MM.1S (cell line): ENCODE measurements around the gene CHRNG.

ENCODE experiments used
- CTCF ChIP-seq: fragments of 300-600 bp; sonication (generic); IDR thresholded peaks from 2 replicates; pipeline ENCODE4 v1.5.1; 2016; ENCODE audit warnings: antibody characterized with exemption, low read length, mixed read lengths
- EZH2 ChIP-seq: fragments of 300-600 bp; sonication (generic); optimal IDR thresholded peaks from 2 replicates; pipeline ENCODE3; 2017; ENCODE audit warnings: low read depth, mild to moderate bottlenecking, antibody characterized with exemption, low read length, mixed read lengths
- EZH2phosphoT487 ChIP-seq: fragments of 300-600 bp; sonication (generic); IDR thresholded peaks from 2 replicates; pipeline ENCODE4 v1.6.1; 2018; ENCODE audit warnings: antibody characterized with exemption, low read length

DNA sequence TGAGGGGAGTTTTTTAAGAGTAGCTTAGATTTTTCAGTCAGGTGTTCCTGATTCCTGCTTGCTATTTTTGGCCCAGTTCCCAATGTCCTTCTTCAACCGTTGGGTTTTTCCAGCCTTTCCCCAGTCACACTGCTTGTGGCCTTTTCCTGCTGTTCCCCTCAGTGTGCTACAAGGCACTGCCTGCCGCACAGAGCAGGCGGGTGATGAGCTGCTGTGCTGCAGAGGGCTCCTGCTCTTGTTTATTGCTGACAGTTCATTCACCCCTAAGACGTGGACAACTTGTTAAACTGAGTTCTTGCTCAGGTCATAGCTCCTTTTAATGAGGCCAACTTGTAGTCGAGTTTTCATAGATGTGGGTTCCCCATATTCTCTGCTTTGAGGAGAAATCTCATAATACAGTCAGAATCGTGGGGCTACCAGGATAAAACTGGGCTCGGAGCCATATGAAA is 31.6 kb downstream of the CHRNG start:
- TF ChIP-seq EZH2 (no peak), CTCF (no peak), EZH2phosphoT487 (no peak)
